Neuron (in vitro differentiated cells): ENCODE data around the gene WFDC5.

Experiments
- H2AFZ ChIP-seq: one replicate; pipeline ENCODE4 v1.6.1; 2013; ENCODE audit warnings: low read depth, mild to moderate bottlenecking, inconsistent platforms, low read length, moderate library complexity
- H3K27me3 ChIP-seq: one replicate; pipeline ENCODE4 v1.6.1; 2013; ENCODE audit warnings: low read length; ENCODE audit not compliant: insufficient read depth
- H3K36me3 ChIP-seq: one replicate; pipeline ENCODE4 v1.6.1; 2013; ENCODE audit warnings: low read length; ENCODE audit not compliant: insufficient read depth
- H3K4me1 ChIP-seq: one replicate; pipeline ENCODE4 v1.6.1; 2013; ENCODE audit warnings: low read length; ENCODE audit not compliant: insufficient read depth
- H3K4me3 ChIP-seq: 2 replicates; pipeline ENCODE4 v1.5.1; 2013; ENCODE audit warnings: mild to moderate bottlenecking, low read length, moderate library complexity
- H3K9me3 ChIP-seq: one replicate; pipeline ENCODE4 v1.6.1; 2013; ENCODE audit warnings: low read length

The WFDC5 gene

GRCh38 chr20:45094864-45095574, 20.0 kb downstream of the WFDC5 start:
- Histone ChIP-seq H3K27me3 (peaks cover 23% of the 10 kb centered on the region), H3K4me3 (no peak overlapping the region), H2AFZ (no peak overlapping the region), H3K4me1 (no peaks in the 10 kb centered on the region), H3K36me3 (no peaks in the 10 kb centered on the region), H3K9me3 (peaks cover 3% of the 10 kb centered on the region)

- no peaks in the 10 kb centered on the region for H3K36me3 ChIP-seq
- H2AFZ ChIP-seq: no peak overlapping the region
- peaks cover 3% of the 10 kb centered on the region for H3K9me3 ChIP-seq
- H3K27me3 ChIP-seq: peaks cover 14% of the 10 kb centered on the region
- no peak overlapping the region for H3K4me3 ChIP-seq
- H3K4me1 ChIP-seq: no peaks in the 10 kb centered on the region
Measured at GRCh38 chr20:45094201-45094600, 20.8 kb downstream of the WFDC5 start.

- no peaks in the 10 kb centered on the region for H3K36me3 ChIP-seq
- H3K27me3 ChIP-seq: peaks cover 6% of the 10 kb centered on the region
- no peak overlapping the region for H2AFZ ChIP-seq
- H3K4me1 ChIP-seq: no peaks in the 10 kb centered on the region
- no peak overlapping the region for H3K4me3 ChIP-seq
- H3K9me3 ChIP-seq: peaks cover 3% of the 10 kb centered on the region
Measured at GRCh38 chr20:45092898-45093297, 22.1 kb downstream of the WFDC5 start.

- Histone ChIP-seq H3K4me3 (no peak overlapping the region), H3K9me3 (no peaks in the 10 kb centered on the region), H3K4me1 (no peaks in the 10 kb centered on the region), H3K36me3 (no peaks in the 10 kb centered on the region), H2AFZ (no peak overlapping the region), H3K27me3 (no peaks in the 10 kb centered on the region)
Measured at GRCh38 chr20:45091366-45091765, 23.6 kb downstream of the WFDC5 start.

- Histone ChIP-seq H3K36me3 (no peaks in the 10 kb centered on the region), H2AFZ (no peak overlapping the region), H3K9me3 (no peaks in the 10 kb centered on the region), H3K4me3 (no peak overlapping the region), H3K4me1 (no peaks in the 10 kb centered on the region), H3K27me3 (no peaks in the 10 kb centered on the region)
Measured at GRCh38 chr20:45090481-45090880, 24.5 kb downstream of the WFDC5 start.

- H3K9me3 ChIP-seq: no peaks in the 10 kb centered on the region
- H3K4me3 ChIP-seq: no peak overlapping the region
- no peaks in the 10 kb centered on the region for H3K4me1 ChIP-seq
- H3K36me3 ChIP-seq: no peaks in the 10 kb centered on the region
- no peaks in the 10 kb centered on the region for H3K27me3 ChIP-seq
- no peak overlapping the region for H2AFZ ChIP-seq
Measured at GRCh38 chr20:45088247-45088646, 26.7 kb downstream of the WFDC5 start.

GRCh38 chr20:45087814-45088213, 27.2 kb downstream of the WFDC5 start:
- no peak overlapping the region for H2AFZ ChIP-seq
- H3K27me3 ChIP-seq: no peaks in the 10 kb centered on the region
- H3K4me1 ChIP-seq: no peaks in the 10 kb centered on the region
- no peak overlapping the region for H3K4me3 ChIP-seq
- no peaks in the 10 kb centered on the region for H3K36me3 ChIP-seq
- H3K9me3 ChIP-seq: no peaks in the 10 kb centered on the region

- no peak overlapping the region for H2AFZ ChIP-seq
- no peaks in the 10 kb centered on the region for H3K36me3 ChIP-seq
- H3K9me3 ChIP-seq: no peaks in the 10 kb centered on the region
- H3K27me3 ChIP-seq: no peaks in the 10 kb centered on the region
- no peak overlapping the region for H3K4me3 ChIP-seq
- no peaks in the 10 kb centered on the region for H3K4me1 ChIP-seq
Measured at GRCh38 chr20:45087097-45087790, 27.7 kb downstream of the WFDC5 start.

- no peaks in the 10 kb centered on the region for H3K4me1 ChIP-seq
- H3K36me3 ChIP-seq: peaks cover 7% of the 10 kb centered on the region
- no peak overlapping the region for H2AFZ ChIP-seq
- no peaks in the 10 kb centered on the region for H3K27me3 ChIP-seq
- no peaks in the 10 kb centered on the region for H3K9me3 ChIP-seq
- H3K4me3 ChIP-seq: no peak overlapping the region
Measured at GRCh38 chr20:45085867-45086266, 29.1 kb downstream of the WFDC5 start.

GRCh38 chr20:45085289-45085688, 29.7 kb downstream of the WFDC5 start:
- H3K27me3 ChIP-seq: no peaks in the 10 kb centered on the region
- no peak overlapping the region for H2AFZ ChIP-seq
- no peaks in the 10 kb centered on the region for H3K9me3 ChIP-seq
- no peak overlapping the region for H3K4me3 ChIP-seq
- H3K36me3 ChIP-seq: peaks cover 13% of the 10 kb centered on the region
- no peaks in the 10 kb centered on the region for H3K4me1 ChIP-seq

GRCh38 chr20:45083127-45083526, 31.8 kb downstream of the WFDC5 start:
- Histone ChIP-seq H2AFZ (no peak overlapping the region), H3K9me3 (no peaks in the 10 kb centered on the region), H3K36me3 (peaks cover 14% of the 10 kb centered on the region), H3K4me3 (no peak overlapping the region), H3K4me1 (no peaks in the 10 kb centered on the region), H3K27me3 (no peaks in the 10 kb centered on the region)

- Histone ChIP-seq H3K4me1 (no peaks in the 10 kb centered on the region), H3K4me3 (no peak overlapping the region), H3K36me3 (peaks cover 14% of the 10 kb centered on the region), H2AFZ (no peak overlapping the region), H3K9me3 (no peaks in the 10 kb centered on the region), H3K27me3 (no peaks in the 10 kb centered on the region)
Measured at GRCh38 chr20:45082468-45082867, 32.5 kb downstream of the WFDC5 start.

GRCh38 chr20:45080867-45081624, 33.9 kb downstream of the WFDC5 start:
- no peaks in the 10 kb centered on the region for H3K9me3 ChIP-seq
- H3K27me3 ChIP-seq: no peaks in the 10 kb centered on the region
- no peak overlapping the region for H2AFZ ChIP-seq
- H3K36me3 ChIP-seq: peaks cover 24% of the 10 kb centered on the region
- no peak overlapping the region for H3K4me3 ChIP-seq
- H3K4me1 ChIP-seq: no peaks in the 10 kb centered on the region
